ENCODE measurements around the gene SORCS2. TPM values are rescaled to one million over a fixed set of nuclear protein-coding genes. Genes with fewer than 3 reads are reported as not detected.

SORCS2 gene
- total and polyA plus RNA-seq, 2 of the 4 experiments (the other 2 are of a cell fraction), result 0.36 to 0.62 TPM

- Histone ChIP-seq H2BK120ac (ENCODE audit: low read depth, low read length) (no peak overlapping the region), H3K4me3 (ENCODE audit: insufficient read depth, low read depth, low read length) (no peak overlapping the region), H2AK9ac (replicated peaks; ENCODE audit: low read depth, low read length, poor library complexity) (no peak overlapping the region), H4K8ac (ENCODE audit: low read depth in 2 of 2, low read length in 2 of 2) (no peak overlapping the region), H2BK5ac (ENCODE audit: low read depth, low read length, poor library complexity, severe bottlenecking) (no peak overlapping the region), H4K20me1 (ENCODE audit: insufficient read depth, low read length) (no peaks in the 10 kb centered on the region), H2AFZ (replicated peaks; ENCODE audit: low read length, poor library complexity) (no peak overlapping the region), H3K23ac (ENCODE audit: low read depth, low read length) (no peak overlapping the region), H3K4ac (ENCODE audit: low read depth, low read length) (no peak overlapping the region), H3K9ac (ENCODE audit: low read depth, low read length) (no peak overlapping the region), H2BK20ac (ENCODE audit: low read depth, low read length) (no peak overlapping the region), H4K5ac (ENCODE audit: low read depth, low read length) (no peak overlapping the region), H3K4me1 (ENCODE audit: control insufficient read depth, insufficient read depth, low read length) (peaks cover 2% of the 10 kb centered on the region; the same call in 1 of the 2 replicates), H3K27me3 (ENCODE audit: control insufficient read depth, insufficient read depth, low read length) (peaks cover 33% of the 10 kb centered on the region), H3K36me3 (ENCODE audit: control insufficient read depth, insufficient read depth, low read length) (no peaks in the 10 kb centered on the region), H3K9me1 (ENCODE audit: insufficient read depth, low read length) (no peaks in the 10 kb centered on the region), H3K18ac (ENCODE audit: low read depth, low read length) (no peak overlapping the region), H2BK15ac (ENCODE audit: low read depth, low read length) (no peak overlapping the region), H3K27ac (ENCODE audit: insufficient read depth, low read length) (no peak overlapping the region), H3K9me3 (ENCODE audit: control insufficient read depth, insufficient read depth, low read length) (peaks cover 5% of the 10 kb centered on the region), H3K14ac (replicated peaks; ENCODE audit: low read depth, low read length) (no peak overlapping the region), H3K56ac (ENCODE audit: extremely low read depth, insufficient read depth, low read length) (no peak overlapping the region), H2AK5ac (ENCODE audit: low read depth, low read length) (no peak overlapping the region), H3K79me1 (ENCODE audit: low read depth in 1 of 2, low read length in 2 of 2) (no peaks in the 10 kb centered on the region), H3K4me2 (ENCODE audit: low read depth, low read length) (no peak overlapping the region), H4K91ac (ENCODE audit: insufficient read depth, low read depth, low read length) (no peak overlapping the region)
- in situ Hi-C loops (cut with MboI; ENCODE audit: low sequenced_read_pairs), result no loop called here
- WGBS, 2 experiments (ENCODE audit: extremely low coverage in 2 of 2, insufficient read length in 1 of 2), result 100% methylated on average over 4 of the region's 17 CpGs; no CpG with 5 or more reads in 1 of the 2 experiments
- BruUV-seq (replicated peaks), result no TSS peak
- intact Hi-C loops (cut with micrococcal nuclease), result no loop called here
- ATAC-seq (ENCODE audit: low read depth) (no peak), DNase-seq (no peak)
- POLR2A ChIA-PET (ENCODE audit: unreplicated experiment), result no interaction called here
- dilution Hi-C loops (cut with HindIII; ENCODE audit: low sequenced_read_pairs, unreplicated experiment), result no loop called here
- TF ChIP-seq ELK1 (IDR thresholded peaks at IDR 0.05; ENCODE audit: borderline replicate concordance, low read depth, low read length) (no peak), FOS (IDR thresholded peaks at IDR 0.05; ENCODE audit: low read depth, low read length) (no peak), BHLHE40 (IDR thresholded peaks at IDR 0.05; ENCODE audit: low read depth, low read length) (no peak), MXI1 (IDR thresholded peaks at IDR 0.05; ENCODE audit: borderline replicate concordance, low read depth, low read length) (no peak), RAD21 (IDR thresholded peaks at IDR 0.05; ENCODE audit: low read length) (no peak), CHD1 (IDR thresholded peaks at IDR 0.05; ENCODE audit: low read depth, low read length) (no peak), RCOR1 (IDR thresholded peaks at IDR 0.05; ENCODE audit: insufficient replicate concordance, low read length) (no peak), CEBPB (IDR thresholded peaks at IDR 0.05; ENCODE audit: low read depth, low read length) (no peak), NFE2L2 (IDR thresholded peaks at IDR 0.05; ENCODE audit: low read depth, low read length) (no peak), MAFK (IDR thresholded peaks at IDR 0.05; ENCODE audit: low read depth, low read length) (no peak), USF2 (IDR thresholded peaks at IDR 0.05; ENCODE audit: low read depth, low read length) (no peak), POLR2A (IDR thresholded peaks at IDR 0.05; ENCODE audit: low read depth, low read length) (no peak), CTCF (conservative IDR thresholded peaks at IDR 0.05; ENCODE audit: low read depth, low read length) (no peak), MAZ (IDR thresholded peaks at IDR 0.05; ENCODE audit: borderline replicate concordance, low read depth, low read length) (no peak), RFX5 (IDR thresholded peaks at IDR 0.05; ENCODE audit: low read depth, low read length) (no peak)
- CTCF ChIA-PET, result no interaction called here
These were observed 77.8 kb downstream of the SORCS2 start for GRCh38 chr4:7270121-7270520.
